T47D (cell line): ENCODE data around the gene DDX60.

Source experiments
- DNase-seq, 2 experiments: peaks; one replicate each; pipeline versions ENCODE4 v3.0.0 to v3.0.0-alpha.2; 2011 to 2012; ENCODE audit warnings: low read depth in 1 of 2, low spot score in 1 of 2
- JUND ChIP-seq: IDR thresholded peaks from 2 replicates; pipeline ENCODE4 v1.6.1; 2012; ENCODE audit warnings: low read depth
- in situ Hi-C: cut with HindIII; loops from 2 replicates; pipeline ENCODE4 v1.10.0; 2016; ENCODE audit warnings: low sequenced_read_pairs, low pct_unique_long_range_greater_than_20kb

DDX60 gene

GRCh38 chr4:168274871-168275270, 43.7 kb downstream of the DDX60 start:
- DNase-seq = no peak
- TF ChIP-seq JUND = no peak
- in situ Hi-C loops = no loop called here

GRCh38 chr4:168273838-168274237, 44.7 kb downstream of the DDX60 start:
- in situ Hi-C loops = no loop called here
- TF ChIP-seq JUND = no peak
- peak in 1 of 2 experiments; percentile 5 for DNase-seq

GRCh38 chr4:168272488-168272887, 46.1 kb downstream of the DDX60 start:
- in situ Hi-C loops = no loop called here
- TF ChIP-seq JUND = no peak
- DNase-seq = no peak

GRCh38 chr4:168269896-168270295, 48.7 kb downstream of the DDX60 start:
- TF ChIP-seq JUND = no peak
- in situ Hi-C loops = no loop called here
- no peak for DNase-seq

GRCh38 chr4:168265327-168265726, 53.2 kb downstream of the DDX60 start:
- in situ Hi-C loops = no loop called here
- DNase-seq = no peak
- TF ChIP-seq JUND = no peak

- DNase-seq = no peak
- TF ChIP-seq JUND = no peak
- in situ Hi-C loops = no loop called here
Measured at GRCh38 chr4:168264903-168265302, 53.6 kb downstream of the DDX60 start.

- no peak for TF ChIP-seq JUND
- in situ Hi-C loops = no loop called here
Measured at GRCh38 chr4:168263039-168263438, 55.5 kb downstream of the DDX60 start.

GRCh38 chr4:168259096-168259495, 59.5 kb downstream of the DDX60 start:
- in situ Hi-C loops = no loop called here
- no peak for TF ChIP-seq JUND
- no peak for DNase-seq

More at GRCh38 chr4:168263039-168263438, 55.5 kb downstream of the DDX60 start:
- no peak for DNase-seq

GRCh38 chr4:168257768-168258167, 60.8 kb downstream of the DDX60 start:
- in situ Hi-C loops = no loop called here
- no peak for DNase-seq
- no peak for TF ChIP-seq JUND

GRCh38 chr4:168248176-168248710, 70.3 kb downstream of the DDX60 start:
- DNase-seq = no peak
- no peak for TF ChIP-seq JUND
- in situ Hi-C loops = no loop called here

- no peak for DNase-seq
- no peak for TF ChIP-seq JUND
- in situ Hi-C loops = no loop called here
Measured at GRCh38 chr4:168247603-168248002, 70.9 kb downstream of the DDX60 start.

- in situ Hi-C loops = no loop called here
- no peak for TF ChIP-seq JUND
- DNase-seq = peak in 1 of 2 experiments; percentile 1
Measured at GRCh38 chr4:168241953-168242352, 76.6 kb downstream of the DDX60 start.

- TF ChIP-seq JUND = no peak
- in situ Hi-C loops = no loop called here
- DNase-seq = no peak
Measured at GRCh38 chr4:168240821-168241220, 77.7 kb downstream of the DDX60 start.

- in situ Hi-C loops = no loop called here
- no peak for TF ChIP-seq JUND
- no peak for DNase-seq
Measured at GRCh38 chr4:168221301-168221700, 97.3 kb downstream of the DDX60 start.
